ENCODE measurements around the gene RBBP5. TPM values are rescaled to one million over a fixed set of nuclear protein-coding genes. Genes with fewer than 3 reads are reported as not detected.

The RBBP5 gene
- total RNA-seq, 2 donors from 2014 or later, result 17.8 to 23.6 TPM

DNA sequence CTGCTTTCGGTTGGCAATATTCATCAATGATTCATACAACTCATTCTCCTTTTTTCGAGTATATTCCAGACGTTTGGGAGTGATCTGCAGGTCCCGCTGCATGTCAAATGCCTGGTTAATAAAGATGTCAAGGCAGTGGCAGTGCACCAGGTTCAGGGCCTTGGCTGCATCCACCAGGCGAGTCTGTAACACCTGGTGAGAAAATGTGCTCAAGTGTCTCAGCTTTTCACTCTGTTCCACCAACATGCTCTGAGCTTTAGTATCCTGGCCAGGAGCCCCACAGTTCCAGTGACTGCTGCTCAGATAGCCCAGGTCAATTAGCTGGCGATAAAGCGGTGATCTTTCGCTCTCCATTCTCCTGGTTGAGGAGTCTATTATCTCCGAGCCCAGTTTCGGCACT lies 47.5 kb upstream of the RBBP5 start:
- WGBS, 2 experiments (ENCODE audit: insufficient coverage in 1 of 2, insufficient read length in 1 of 2), result 94 to 96% methylated on average over 9 to 10 of the region's 10 CpGs
- no peak overlapping the region for H3K9ac ChIP-seq (ENCODE audit: extremely low read depth, low read length, poor library complexity, severe bottlenecking)
- DNase-seq, result no peak
- no peaks in the 10 kb centered on the region for H3K9me3 ChIP-seq (ENCODE audit: control insufficient read depth, low read length)
- no peaks in the 10 kb centered on the region for H3K4me1 ChIP-seq (ENCODE audit: control insufficient read depth, insufficient read depth, low read length)
- Mint-ChIP-seq H3K9me3 (no peaks in the 10 kb centered on the region), H3K4me3 (no peak overlapping the region), H3K4me1 (no peaks in the 10 kb centered on the region), H3K27me3 (ENCODE audit: insufficient read depth) (no peaks in the 10 kb centered on the region), H3K36me3 (ENCODE audit: low read depth) (peaks cover 44% of the 10 kb centered on the region), H3K27ac (no peak overlapping the region)
- H3K27ac ChIP-seq (ENCODE audit: low read depth, low read length), result no peak overlapping the region
- no peaks in the 10 kb centered on the region for H3K27me3 ChIP-seq (ENCODE audit: control insufficient read depth, insufficient read depth, low read length, poor library complexity, severe bottlenecking)
- H3K4me3 ChIP-seq (ENCODE audit: low read length), result no peak overlapping the region
- TF ChIP-seq, protein P1, sequence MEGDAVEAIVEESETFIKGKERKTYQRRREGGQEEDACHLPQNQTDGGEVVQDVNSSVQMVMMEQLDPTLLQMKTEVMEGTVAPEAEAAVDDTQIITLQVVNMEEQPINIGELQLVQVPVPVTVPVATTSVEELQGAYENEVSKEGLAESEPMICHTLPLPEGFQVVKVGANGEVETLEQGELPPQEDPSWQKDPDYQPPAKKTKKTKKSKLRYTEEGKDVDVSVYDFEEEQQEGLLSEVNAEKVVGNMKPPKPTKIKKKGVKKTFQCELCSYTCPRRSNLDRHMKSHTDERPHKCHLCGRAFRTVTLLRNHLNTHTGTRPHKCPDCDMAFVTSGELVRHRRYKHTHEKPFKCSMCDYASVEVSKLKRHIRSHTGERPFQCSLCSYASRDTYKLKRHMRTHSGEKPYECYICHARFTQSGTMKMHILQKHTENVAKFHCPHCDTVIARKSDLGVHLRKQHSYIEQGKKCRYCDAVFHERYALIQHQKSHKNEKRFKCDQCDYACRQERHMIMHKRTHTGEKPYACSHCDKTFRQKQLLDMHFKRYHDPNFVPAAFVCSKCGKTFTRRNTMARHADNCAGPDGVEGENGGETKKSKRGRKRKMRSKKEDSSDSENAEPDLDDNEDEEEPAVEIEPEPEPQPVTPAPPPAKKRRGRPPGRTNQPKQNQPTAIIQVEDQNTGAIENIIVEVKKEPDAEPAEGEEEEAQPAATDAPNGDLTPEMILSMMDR (conservative IDR thresholded peaks at IDR 0.05), result no peak
- H3K36me3 ChIP-seq (ENCODE audit: control insufficient read depth, insufficient read depth, low read length), result peaks cover 19% of the 10 kb centered on the region

DNA sequence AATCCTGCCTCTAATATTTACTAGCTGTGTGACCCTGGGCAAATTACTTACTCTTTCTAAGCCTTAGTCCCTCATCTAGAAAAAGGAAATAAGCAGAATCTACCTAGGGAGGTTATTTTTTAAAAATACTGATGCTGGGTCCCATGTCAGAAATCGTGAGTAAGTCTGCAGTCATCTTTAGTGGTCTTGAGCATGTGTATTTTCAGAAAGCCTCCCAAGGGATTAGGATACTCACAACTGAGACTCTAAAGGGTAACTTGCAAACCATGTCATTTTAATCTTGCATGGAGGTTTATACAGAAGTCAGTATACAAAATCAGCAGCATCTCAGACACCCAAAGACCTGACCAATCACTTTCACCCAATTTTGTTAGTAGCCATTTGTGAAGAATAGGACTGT lies 46.5 kb upstream of the RBBP5 start:
- TF ChIP-seq, protein P1 (conservative IDR thresholded peaks at IDR 0.05), result no peak
- Mint-ChIP-seq H3K27me3 (ENCODE audit: insufficient read depth) (no peaks in the 10 kb centered on the region), H3K4me1 (no peaks in the 10 kb centered on the region), H3K9me3 (no peaks in the 10 kb centered on the region), H3K27ac (no peak overlapping the region), H3K36me3 (ENCODE audit: low read depth) (peaks cover 53% of the 10 kb centered on the region), H3K4me3 (no peak overlapping the region)
- Histone ChIP-seq H3K27ac (ENCODE audit: low read depth, low read length) (no peak overlapping the region), H3K9ac (ENCODE audit: extremely low read depth, low read length, poor library complexity, severe bottlenecking) (no peak overlapping the region), H3K4me3 (ENCODE audit: low read length) (no peak overlapping the region), H3K9me3 (ENCODE audit: control insufficient read depth, low read length) (no peaks in the 10 kb centered on the region), H3K27me3 (ENCODE audit: control insufficient read depth, insufficient read depth, low read length, poor library complexity, severe bottlenecking) (no peaks in the 10 kb centered on the region), H3K36me3 (ENCODE audit: control insufficient read depth, insufficient read depth, low read length) (peaks cover 28% of the 10 kb centered on the region), H3K4me1 (ENCODE audit: control insufficient read depth, insufficient read depth, low read length) (no peaks in the 10 kb centered on the region)
- DNase-seq, result no peak
- 84 to 100% methylated on average over 1 of the region's 1 CpG for WGBS, 2 experiments (ENCODE audit: insufficient coverage in 1 of 2, insufficient read length in 1 of 2)

GRCh38 chr1:205162301-205162700 lies 40.5 kb upstream of the RBBP5 start:
- Histone ChIP-seq H3K4me1 (ENCODE audit: control insufficient read depth, insufficient read depth, low read length) (no peaks in the 10 kb centered on the region), H3K9me3 (ENCODE audit: control insufficient read depth, low read length) (peaks cover 14% of the 10 kb centered on the region), H3K36me3 (ENCODE audit: control insufficient read depth, insufficient read depth, low read length) (peaks cover 76% of the 10 kb centered on the region), H3K4me3 (ENCODE audit: low read length) (no peak overlapping the region), H3K27me3 (ENCODE audit: control insufficient read depth, insufficient read depth, low read length, poor library complexity, severe bottlenecking) (no peaks in the 10 kb centered on the region), H3K27ac (ENCODE audit: low read depth, low read length) (no peak overlapping the region), H3K9ac (ENCODE audit: extremely low read depth, low read length, poor library complexity, severe bottlenecking) (no peak overlapping the region)
- Mint-ChIP-seq H3K27ac (no peak overlapping the region), H3K27me3 (ENCODE audit: insufficient read depth) (no peaks in the 10 kb centered on the region), H3K9me3 (peaks cover 8% of the 10 kb centered on the region), H3K36me3 (ENCODE audit: low read depth) (peaks cover 77% of the 10 kb centered on the region), H3K4me3 (no peak overlapping the region), H3K4me1 (no peaks in the 10 kb centered on the region)
- DNase-seq, result no peak
- 93 to 100% methylated on average over 1 of the region's 1 CpG for WGBS, 2 experiments (ENCODE audit: insufficient coverage in 1 of 2, insufficient read length in 1 of 2)
- TF ChIP-seq, protein P1 (conservative IDR thresholded peaks at IDR 0.05), result no peak
